GM18951 (cell line): Measurements from ENCODE around the gene IL6ST.

Experiments
- POLR2A ChIP-seq: IDR thresholded peaks from 4 replicates; pipeline ENCODE4 v1.6.1; 2011; ENCODE audit warnings: mild to moderate bottlenecking; ENCODE audit not compliant: insufficient read length, insufficient read depth; ENCODE audit errors: extremely low read depth
- in situ Hi-C: fragments of 300-500 bp; cut with MboI; formaldehyde crosslinking; loops from one replicate; pipeline ENCODE4 v1.12.0; 2022; ENCODE audit warnings: low sequenced_read_pairs, mixed read lengths, inconsistent platforms; ENCODE audit not compliant: unreplicated experiment

IL6ST gene

DNA sequence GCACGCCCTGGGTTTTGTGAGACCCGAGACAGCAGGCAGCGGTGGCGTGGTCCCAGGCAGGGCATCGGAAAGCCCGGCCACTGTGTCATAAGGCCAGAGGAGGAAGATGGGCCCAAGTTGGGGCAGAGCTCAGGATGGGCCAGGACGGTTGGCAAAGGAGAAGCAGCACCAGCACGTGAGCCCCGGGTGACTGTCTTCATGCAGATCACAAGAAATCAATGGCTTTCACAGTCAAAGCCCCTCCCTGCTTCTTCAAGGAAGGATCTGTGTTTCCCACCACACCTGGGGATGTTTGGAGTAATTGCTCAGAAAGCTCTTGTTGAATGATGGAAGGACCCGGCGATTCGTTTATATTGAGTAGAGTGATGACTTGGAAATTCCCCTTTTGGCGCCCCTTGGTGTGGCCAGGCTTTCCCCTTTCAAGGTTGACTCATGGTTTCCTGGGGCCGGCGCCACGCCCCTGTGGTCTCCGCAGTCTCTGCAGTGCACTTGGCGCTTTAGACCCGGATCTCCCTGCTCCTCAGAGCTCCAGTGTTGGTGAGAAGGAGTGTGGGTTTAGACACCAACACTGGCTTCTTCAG lies 91.6 kb downstream of the IL6ST start:
- in situ Hi-C loops, result no loop called here
- peak; percentile 33 for TF ChIP-seq POLR2A

DNA sequence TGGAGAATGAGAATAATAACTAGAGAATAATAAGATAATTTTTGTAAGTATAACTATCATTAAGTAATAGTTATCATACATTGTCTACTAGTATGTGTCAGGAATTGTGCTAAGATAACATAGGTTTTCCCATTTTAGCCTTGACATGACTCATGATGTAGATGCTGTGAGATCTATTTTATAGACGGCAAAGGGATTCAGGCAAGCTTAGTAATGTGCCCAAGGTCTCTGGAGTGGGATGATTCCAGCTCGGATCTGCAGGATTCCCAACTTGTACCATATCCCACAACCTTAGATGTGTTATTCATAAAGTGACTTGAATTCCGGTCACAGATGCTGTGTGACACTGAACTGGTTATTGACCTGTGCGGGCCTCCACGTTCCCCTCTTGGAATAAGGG lies 92.1 kb downstream of the IL6ST start:
- in situ Hi-C loops, result no loop called here
- no peak for TF ChIP-seq POLR2A

DNA sequence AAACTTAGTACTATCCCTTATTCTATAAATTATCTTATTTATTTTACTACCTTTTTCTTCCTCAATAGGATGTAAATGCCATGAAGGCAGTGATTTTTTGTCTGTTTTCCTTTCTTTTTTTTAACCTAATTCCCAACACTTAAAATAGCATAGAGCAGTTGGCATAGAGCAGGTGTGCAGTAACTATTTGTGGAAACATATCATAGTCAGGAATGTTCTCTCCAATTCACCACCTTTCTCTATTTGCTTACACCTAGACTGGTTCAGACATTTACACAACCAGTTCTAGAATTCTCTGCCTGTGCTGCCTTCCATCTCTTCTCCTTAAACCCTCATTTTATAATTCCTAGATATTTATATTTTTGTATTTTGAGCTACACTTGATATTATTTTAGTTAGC lies 94.0 kb downstream of the IL6ST start:
- in situ Hi-C loops, result no loop called here
- TF ChIP-seq POLR2A, result no peak

DNA sequence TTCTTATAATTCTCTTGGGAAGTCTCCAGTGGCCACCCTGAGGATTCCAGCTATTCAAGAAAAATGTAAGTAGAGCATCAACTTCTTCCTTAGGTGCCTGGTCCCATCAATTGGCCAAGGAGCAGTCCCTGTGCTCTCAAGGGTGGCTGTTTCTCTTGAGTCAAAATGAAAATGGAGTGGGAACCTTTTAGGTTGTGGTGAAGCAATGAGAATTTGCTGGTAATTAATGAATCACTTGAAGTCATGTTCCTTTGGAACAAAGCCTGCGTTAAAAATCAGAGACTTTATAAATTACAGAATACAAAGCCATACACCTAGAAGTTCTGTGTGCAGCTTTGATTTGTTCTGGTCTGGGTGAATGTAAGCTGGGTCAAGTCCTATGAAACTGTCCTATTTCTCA lies 94.7 kb downstream of the IL6ST start:
- in situ Hi-C loops, result no loop called here
- no peak for TF ChIP-seq POLR2A

DNA sequence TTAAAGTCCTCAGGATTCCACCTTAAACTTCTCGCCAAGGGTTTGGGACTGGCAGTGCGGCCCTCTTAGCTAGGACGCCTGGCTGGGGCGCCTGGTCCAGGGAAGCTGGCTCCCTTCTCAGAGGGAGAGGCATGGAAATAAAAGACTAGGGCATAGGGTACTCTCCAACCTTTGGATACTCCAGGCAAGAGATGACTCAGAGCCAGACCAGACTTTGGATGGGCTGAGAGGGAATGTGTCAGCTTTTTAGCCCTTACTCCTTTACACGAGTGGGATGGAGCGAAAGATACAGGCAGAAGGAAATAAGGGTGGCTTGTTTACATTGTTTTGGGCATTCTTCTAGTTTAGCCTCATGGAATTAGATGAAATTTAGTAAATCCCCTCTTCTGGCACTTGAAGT lies 95.4 kb downstream of the IL6ST start:
- in situ Hi-C loops, result no loop called here
- TF ChIP-seq POLR2A, result no peak

DNA sequence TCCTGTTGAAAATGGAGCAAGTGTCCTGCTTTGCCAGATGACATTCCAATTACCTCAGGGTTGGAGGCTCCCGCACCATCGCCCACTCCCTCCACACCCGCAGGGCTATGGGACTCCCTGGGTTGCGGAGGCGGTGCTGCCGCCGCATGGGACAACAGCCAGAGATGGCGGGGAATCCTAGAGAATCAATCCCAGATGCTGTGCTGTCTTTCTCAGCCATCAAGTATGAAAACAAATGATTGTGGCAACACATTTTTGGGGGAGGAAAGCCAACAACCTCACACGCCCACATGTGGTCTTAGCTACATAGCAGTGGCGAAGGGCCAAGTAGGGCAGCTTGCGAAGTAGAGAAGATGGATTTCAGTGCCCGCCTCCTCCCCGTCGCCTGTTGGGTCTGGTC lies 96.9 kb downstream of the IL6ST start:
- in situ Hi-C loops, result no loop called here
- no peak for TF ChIP-seq POLR2A

DNA sequence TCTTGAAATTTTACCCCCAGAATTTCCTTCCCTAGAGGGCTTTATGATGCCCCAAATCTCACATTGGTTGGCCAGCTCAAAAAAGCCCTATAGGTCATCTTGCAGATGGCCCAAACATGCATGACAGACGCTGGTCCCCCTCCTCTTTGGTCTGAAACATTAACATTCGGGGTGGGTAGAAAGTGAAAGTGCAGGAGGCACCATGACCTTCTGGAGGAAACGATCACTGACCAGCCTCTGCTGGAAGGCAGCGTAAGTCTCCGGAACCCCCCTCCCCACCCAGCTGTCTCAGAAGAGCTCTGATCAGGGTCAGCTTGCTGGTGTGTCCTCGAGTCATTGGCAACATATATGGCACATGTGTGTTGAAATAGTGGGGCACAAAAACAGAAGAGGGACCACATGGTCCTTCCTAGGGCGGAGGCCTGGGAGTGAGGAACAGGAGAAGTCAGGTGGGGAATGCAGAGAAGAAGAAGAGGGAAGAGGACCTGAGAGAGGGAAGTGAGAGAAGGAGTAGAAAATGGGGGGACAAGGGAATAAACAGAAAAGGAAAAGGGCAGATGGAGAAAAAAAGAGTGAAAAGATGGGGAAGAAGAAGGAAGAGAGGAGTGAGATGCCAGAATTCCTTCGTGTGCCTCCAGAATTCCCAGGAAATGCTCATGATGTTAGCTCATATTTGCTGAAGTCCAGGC lies 97.4 kb downstream of the IL6ST start:
- TF ChIP-seq POLR2A, result no peak
- in situ Hi-C loops, result no loop called here

DNA sequence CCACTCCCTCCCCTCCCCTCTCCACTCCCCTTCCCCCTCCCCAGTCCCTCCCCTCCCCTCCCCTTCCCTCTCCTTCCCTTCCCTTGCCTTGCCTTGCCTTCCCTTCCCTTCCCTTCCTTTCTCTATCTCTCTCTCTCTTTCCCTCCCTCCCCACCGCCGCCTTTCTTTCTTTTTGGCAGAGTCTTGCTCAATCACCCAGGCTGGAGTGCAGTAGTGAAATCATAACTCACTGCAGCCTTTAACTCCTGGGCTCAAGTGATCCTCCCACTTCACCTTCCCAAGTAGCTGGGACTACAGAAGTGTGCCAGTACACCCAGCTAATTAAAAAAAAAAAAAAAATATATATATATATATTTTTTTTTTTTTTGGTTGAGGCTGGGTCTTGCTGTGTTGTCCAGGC lies 98.1 kb downstream of the IL6ST start:
- no peak for TF ChIP-seq POLR2A
- in situ Hi-C loops, result no loop called here

DNA sequence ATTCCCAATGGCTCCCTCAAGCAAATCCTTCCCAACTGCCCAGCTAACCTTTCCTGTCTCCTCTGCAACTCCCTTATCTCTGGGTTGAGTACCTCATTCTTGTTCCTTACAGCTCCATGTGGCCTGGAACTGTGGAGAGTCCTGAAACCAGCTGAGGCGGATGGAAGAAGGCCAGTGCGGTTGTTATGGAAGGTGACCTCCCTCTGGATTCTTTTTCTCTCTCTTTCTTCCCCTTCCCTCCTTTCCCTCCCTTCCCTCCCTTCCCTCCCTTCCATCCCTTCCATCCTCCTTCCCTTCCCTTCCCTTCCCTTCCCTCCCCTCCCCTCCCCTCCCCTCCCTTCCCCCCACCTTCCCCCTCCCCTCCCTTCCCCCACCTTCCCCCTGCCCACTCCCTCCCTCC lies 98.5 kb downstream of the IL6ST start:
- no peak for TF ChIP-seq POLR2A
- in situ Hi-C loops, result no loop called here

DNA sequence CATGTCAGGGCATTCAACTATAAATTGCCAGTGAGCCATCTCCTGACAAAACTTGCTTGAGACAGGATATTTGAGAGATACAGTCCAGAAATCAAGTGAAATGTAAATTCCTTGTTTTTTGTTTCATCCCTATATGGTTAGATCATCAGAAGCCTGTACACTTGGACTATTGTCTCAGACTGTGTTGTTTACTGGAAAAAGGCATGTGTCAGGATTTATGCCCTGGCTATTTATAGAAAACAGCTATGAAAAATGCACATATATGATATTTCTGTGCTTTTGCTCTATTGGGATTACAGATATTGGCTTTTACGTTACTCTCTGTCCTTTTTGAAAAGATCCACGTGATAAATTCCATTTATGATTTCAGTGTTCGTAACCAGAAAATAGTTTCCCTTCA lies 99.4 kb downstream of the IL6ST start:
- TF ChIP-seq POLR2A, result no peak
- in situ Hi-C loops, result no loop called here

DNA sequence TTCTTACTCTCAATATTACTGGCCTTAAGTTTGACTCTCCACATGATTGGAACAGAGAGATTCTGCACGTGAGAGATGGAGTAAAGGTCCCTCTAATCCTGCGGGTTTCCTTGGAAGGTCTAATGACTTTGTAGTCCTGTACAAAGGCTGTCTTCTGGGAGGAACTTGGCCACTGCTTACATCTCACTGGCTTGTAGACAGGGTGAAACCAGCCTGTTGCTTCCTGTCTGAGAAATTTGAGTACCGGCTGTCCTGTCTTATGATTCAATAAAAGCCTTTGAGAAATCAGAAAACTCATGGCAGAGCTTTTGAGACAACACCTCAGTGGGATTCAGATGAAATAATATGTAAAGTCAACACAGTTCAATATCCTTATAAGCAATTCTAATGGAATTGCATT lies 100.6 kb downstream of the IL6ST start:
- in situ Hi-C loops, result no loop called here
- no peak for TF ChIP-seq POLR2A

DNA sequence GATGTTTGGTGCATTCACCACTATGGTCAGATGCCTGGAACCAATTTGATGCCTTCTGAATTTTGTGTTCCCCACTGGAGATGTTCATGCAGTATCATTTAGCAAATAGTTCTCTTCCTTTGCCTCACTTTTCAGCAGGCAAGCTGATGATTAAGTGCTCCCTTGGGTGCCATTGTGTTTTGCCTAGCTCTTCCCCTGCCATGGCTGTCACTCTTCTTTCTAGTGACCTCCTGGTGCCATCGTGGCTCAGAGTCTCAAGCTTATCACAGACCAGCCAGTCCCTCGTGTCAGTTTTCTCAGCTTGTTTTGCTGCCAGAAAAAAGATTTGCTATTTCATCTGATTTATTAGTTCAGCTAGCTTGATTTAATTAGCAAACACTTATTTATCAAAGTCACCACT lies 102.3 kb downstream of the IL6ST start:
- no peak for TF ChIP-seq POLR2A
- in situ Hi-C loops, result no loop called here

DNA sequence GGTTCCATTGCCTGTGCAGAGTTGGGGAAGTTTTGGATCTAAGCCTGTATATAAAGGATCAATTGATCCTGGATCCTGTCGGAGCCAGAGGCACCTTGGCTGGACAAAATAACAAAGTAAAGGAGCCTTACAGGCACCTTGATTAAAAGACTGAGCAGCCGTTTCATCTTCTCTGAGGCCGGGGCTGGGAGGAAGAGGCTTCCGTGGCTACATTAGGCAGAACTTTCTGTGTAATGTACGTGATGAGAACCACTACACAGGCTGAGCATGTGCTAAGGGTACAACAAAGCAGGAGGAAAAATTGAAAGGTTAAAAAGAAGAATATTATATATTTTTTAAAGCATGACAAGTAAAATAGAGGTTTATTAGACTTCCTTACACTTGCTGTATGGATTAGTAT lies 106.6 kb downstream of the IL6ST start:
- in situ Hi-C loops, result no loop called here
- no peak for TF ChIP-seq POLR2A

DNA sequence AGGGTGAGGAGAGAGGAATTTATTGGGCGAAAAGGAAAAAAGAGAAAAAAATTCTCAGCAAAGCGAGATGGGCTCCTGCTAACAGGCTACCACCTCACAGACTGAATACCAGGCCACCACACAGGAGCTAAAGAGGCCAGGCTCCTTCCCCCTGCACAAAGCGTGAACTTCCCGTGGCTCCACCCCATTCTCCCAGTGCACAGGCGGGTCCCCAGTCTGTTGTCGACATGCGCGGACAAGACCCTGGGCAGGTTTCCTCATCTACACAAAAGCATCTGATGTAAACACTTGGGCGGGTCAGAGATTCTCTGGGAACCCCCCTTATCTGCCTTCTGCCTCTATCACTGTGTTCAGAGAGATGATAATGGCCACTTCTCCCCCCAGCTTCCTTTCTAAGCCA lies 109.4 kb downstream of the IL6ST start:
- TF ChIP-seq POLR2A, result no peak
- in situ Hi-C loops, result no loop called here
